Peyer's patch (tissue), 4 donors: ENCODE measurements around the gene HSP90AB1. TPM values are rescaled to one million over a fixed set of nuclear protein-coding genes. Genes with fewer than 3 reads are reported as not detected.
"Not testable (repeated sequence)": the region's sequence is repeated elsewhere in the genome, so short reads cannot be mapped to it uniquely, and the experiment has no call there.

Experiments
- DNase-seq, 3 donors: peaks; one replicate each; pipeline ENCODE4 v3.0.0-alpha.2; 2017 to 2019
- H3K27ac ChIP-seq, 4 donors: fragments of 200-600 bp; sonication (generic); one replicate each; pipeline ENCODE4 v1.5.1; 2016 to 2019
- H3K27me3 ChIP-seq, 2 donors: fragments of 200-600 bp; sonication (generic); one replicate each; pipeline ENCODE4 v1.5.1; 2019
- H3K36me3 ChIP-seq, 3 donors: fragments of 200-600 bp; sonication (generic); one replicate each; pipeline ENCODE4 v1.5.1; 2016 to 2019
- H3K4me1 ChIP-seq, 4 donors: fragments of 200-600 bp; sonication (generic); one replicate each; pipeline ENCODE4 v1.5.1; 2016 to 2019
- H3K4me3 ChIP-seq, 4 donors: fragments of 200-600 bp; sonication (generic); 1 replicate in 3 of 4; 2 replicates in 1 of 4; pipeline ENCODE4 v1.5.1; 2016 to 2019; ENCODE audit warnings: mild to moderate bottlenecking in 1 of 4
- H3K9me3 ChIP-seq, 4 donors: fragments of 200-600 bp; sonication (generic); one replicate each; pipeline ENCODE4 v1.5.1; 2016 to 2019; ENCODE audit warnings: mild to moderate bottlenecking in 1 of 4
- POLR2A ChIP-seq, 2 donors: fragments of 450-650 bp; IDR thresholded peaks; one replicate each; pipeline ENCODE4 v1.5.1; 2017; ENCODE audit warnings: antibody characterized with exemption in 2 of 2, mild to moderate bottlenecking in 2 of 2, moderate library complexity in 2 of 2
- total RNA-seq, 4 donors: library from RNA; depleted of rRNA; stranded (reverse); fragments of >200 nt; gene quantifications; one replicate each; pipeline ENCODE4 v1.1.0, GENCODE V29; 2016
- TF ChIP-seq, protein P1 (sequence below), 6 experiments: fragments of 450-650 bp in 4 of 6; fragments of 200-600 bp in 2 of 6; sonication (generic) in 1 of 6; IDR thresholded peaks; one replicate each; pipeline ENCODE4 v1.5.1; 2017 to 2019; ENCODE audit warnings: antibody characterized with exemption in 6 of 6, mild to moderate bottlenecking in 3 of 6, moderate library complexity in 1 of 6

The HSP90AB1 gene
- total RNA-seq, 4 donors from 2014 or later, result 181 to 330 (median 254) TPM

DNA sequence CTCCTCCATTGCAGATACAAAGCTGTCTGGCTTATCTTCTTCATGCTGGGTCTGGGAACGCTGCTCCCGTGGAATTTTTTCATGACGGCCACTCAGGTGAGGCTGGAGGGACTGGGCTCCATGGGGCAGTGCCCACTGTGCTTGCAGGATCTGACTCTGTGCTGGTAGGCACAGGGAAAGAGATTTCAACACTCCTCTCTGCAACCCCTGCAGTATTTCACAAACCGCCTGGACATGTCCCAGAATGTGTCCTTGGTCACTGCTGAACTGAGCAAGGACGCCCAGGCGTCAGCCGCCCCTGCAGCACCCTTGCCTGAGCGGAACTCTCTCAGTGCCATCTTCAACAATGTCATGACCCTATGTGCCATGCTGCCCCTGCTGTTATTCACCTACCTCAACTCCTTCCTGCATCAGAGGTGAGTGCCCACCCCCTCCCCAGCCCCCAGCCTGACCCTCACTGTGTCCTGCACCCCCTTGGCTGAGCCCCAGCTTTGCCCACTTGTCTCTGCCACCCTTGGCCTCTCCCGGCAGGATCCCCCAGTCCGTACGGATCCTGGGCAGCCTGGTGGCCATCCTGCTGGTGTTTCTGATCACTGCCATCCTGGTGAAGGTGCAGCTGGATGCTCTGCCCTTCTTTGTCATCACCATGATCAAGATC lies 17.4 kb upstream of the HSP90AB1 start:
- TF ChIP-seq POLR2A (IDR thresholded peaks at IDR 0.05), result no peak
- TF ChIP-seq, protein P1, sequence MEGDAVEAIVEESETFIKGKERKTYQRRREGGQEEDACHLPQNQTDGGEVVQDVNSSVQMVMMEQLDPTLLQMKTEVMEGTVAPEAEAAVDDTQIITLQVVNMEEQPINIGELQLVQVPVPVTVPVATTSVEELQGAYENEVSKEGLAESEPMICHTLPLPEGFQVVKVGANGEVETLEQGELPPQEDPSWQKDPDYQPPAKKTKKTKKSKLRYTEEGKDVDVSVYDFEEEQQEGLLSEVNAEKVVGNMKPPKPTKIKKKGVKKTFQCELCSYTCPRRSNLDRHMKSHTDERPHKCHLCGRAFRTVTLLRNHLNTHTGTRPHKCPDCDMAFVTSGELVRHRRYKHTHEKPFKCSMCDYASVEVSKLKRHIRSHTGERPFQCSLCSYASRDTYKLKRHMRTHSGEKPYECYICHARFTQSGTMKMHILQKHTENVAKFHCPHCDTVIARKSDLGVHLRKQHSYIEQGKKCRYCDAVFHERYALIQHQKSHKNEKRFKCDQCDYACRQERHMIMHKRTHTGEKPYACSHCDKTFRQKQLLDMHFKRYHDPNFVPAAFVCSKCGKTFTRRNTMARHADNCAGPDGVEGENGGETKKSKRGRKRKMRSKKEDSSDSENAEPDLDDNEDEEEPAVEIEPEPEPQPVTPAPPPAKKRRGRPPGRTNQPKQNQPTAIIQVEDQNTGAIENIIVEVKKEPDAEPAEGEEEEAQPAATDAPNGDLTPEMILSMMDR (IDR thresholded peaks at IDR 0.05), result no peak
- DNase-seq, result no peak
- no peak overlapping the region for H3K4me3 ChIP-seq
- H3K36me3 ChIP-seq, result no peaks in the 10 kb centered on the region
- H3K27me3 ChIP-seq, result no peaks in the 10 kb centered on the region
- no peak overlapping the region for H3K27ac ChIP-seq
- H3K9me3 ChIP-seq, result no peaks in the 10 kb centered on the region
- H3K4me1 ChIP-seq, result peaks cover 0 to 43% (median 0%) of the 10 kb centered on the region in 4 donors

GRCh38 chr6:44230034-44230675 lies 16.7 kb upstream of the HSP90AB1 start:
- no peaks in the 10 kb centered on the region for H3K27me3 ChIP-seq
- peaks cover 0 to 44% (median 0%) of the 10 kb centered on the region in 4 donors for H3K4me1 ChIP-seq
- H3K27ac ChIP-seq, result peak overlapping the region in 1 of 4 donors; percentile 15
- DNase-seq, result peak in 1 of 3 donors; percentile 7
- no peak overlapping the region for H3K4me3 ChIP-seq
- TF ChIP-seq POLR2A (IDR thresholded peaks at IDR 0.05), result no peak
- TF ChIP-seq, protein P1 (IDR thresholded peaks at IDR 0.05), result no peak
- no peaks in the 10 kb centered on the region for H3K9me3 ChIP-seq
- H3K36me3 ChIP-seq, result no peaks in the 10 kb centered on the region

DNA sequence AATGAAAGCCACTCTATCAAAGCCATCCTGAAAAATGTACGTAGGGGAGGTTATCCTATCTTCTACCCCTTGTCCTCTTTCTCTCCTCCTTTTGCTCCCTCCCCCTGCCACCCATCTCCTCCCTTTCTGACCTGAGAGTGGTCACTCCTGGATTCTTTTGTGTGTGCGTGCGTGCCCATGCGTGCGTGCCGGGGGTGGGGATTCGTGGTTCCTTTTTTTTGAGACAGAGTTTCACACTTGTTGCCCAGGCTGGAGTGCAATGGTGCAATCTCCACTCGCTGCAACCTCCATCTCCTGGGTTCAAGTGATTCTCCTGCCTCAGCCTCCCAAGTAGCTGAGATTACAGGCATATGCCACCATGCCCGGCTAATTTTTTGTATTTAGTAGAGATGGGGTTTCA lies 15.5 kb upstream of the HSP90AB1 start:
- H3K4me3 ChIP-seq, DNase-seq, H3K27me3 ChIP-seq, H3K9me3 ChIP-seq, H3K27ac ChIP-seq, H3K36me3 ChIP-seq: not testable (repeated sequence)
- H3K4me1 ChIP-seq, result peaks cover 0 to 35% (median 0%) of the 10 kb centered on the region in 4 donors

DNA sequence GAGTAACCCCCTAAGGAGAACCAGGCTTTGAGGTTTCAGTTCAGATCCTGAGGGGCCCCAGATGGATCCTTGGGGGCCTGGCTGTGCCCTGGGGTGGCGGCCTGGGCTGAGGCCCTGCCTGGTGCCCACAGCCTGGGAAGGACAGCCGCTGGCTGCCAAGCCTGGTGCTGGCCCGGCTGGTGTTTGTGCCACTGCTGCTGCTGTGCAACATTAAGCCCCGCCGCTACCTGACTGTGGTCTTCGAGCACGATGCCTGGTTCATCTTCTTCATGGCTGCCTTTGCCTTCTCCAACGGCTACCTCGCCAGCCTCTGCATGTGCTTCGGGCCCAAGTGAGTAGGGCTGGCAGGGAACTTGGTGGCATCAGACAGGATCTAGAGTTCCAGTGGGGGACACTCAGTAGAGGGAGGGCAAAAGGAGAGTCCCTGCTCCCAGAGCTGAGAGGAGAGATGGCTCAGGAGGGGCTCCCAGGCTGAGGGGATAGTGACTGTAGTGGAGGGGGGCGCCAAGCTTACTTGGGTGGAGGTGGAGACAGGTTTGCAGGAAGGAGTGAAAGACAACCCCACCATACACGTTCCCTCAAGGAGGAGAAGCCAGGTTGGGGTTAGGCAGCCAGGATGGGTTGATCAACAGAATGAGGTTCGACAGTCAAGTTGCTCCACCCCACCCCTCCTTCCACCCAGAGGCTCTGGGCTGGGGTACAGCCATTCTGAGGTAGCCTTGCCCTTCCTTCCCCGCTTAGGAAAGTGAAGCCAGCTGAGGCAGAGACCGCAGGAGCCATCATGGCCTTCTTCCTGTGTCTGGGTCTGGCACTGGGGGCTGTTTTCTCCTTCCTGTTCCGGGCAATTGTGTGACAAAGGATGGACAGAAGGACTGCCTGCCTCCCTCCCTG lies 14.0 kb upstream of the HSP90AB1 start:
- Histone ChIP-seq H3K27me3 (no peaks in the 10 kb centered on the region), H3K4me3 (no peak overlapping the region), H3K4me1 (peaks cover 0 to 29% (median 0%) of the 10 kb centered on the region in 4 donors), H3K27ac (peak overlapping the region in 2 of 4 donors; percentile 30 to 60), H3K36me3 (no peaks in the 10 kb centered on the region), H3K9me3 (no peaks in the 10 kb centered on the region)
- DNase-seq, result peak in 1 of 3 donors; percentile 32
- TF ChIP-seq, protein P1 (IDR thresholded peaks at IDR 0.05), result no peak
- no peak for TF ChIP-seq POLR2A (IDR thresholded peaks at IDR 0.05)

DNA sequence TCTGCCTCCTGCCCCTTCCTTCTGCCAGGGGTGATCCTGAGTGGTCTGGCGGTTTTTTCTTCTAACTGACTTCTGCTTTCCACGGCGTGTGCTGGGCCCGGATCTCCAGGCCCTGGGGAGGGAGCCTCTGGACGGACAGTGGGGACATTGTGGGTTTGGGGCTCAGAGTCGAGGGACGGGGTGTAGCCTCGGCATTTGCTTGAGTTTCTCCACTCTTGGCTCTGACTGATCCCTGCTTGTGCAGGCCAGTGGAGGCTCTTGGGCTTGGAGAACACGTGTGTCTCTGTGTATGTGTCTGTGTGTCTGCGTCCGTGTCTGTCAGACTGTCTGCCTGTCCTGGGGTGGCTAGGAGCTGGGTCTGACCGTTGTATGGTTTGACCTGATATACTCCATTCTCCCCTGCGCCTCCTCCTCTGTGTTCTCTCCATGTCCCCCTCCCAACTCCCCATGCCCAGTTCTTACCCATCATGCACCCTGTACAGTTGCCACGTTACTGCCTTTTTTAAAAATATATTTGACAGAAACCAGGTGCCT lies 13.3 kb upstream of the HSP90AB1 start:
- Histone ChIP-seq H3K9me3 (no peaks in the 10 kb centered on the region), H3K4me3 (no peak overlapping the region), H3K27ac (peak overlapping the region in 2 of 4 donors; percentile 30 to 60), H3K4me1 (peaks cover 0 to 29% (median 2%) of the 10 kb centered on the region in 4 donors), H3K36me3 (no peaks in the 10 kb centered on the region), H3K27me3 (no peaks in the 10 kb centered on the region)
- peak in 1 of 3 donors; percentile 40 for DNase-seq
- TF ChIP-seq, protein P1 (IDR thresholded peaks at IDR 0.05), result no peak
- TF ChIP-seq POLR2A (IDR thresholded peaks at IDR 0.05), result no peak
